GM19395 (cell line): ENCODE measurements around the gene HERC4.
"Not testable (repeated sequence)": the region's sequence is repeated elsewhere in the genome, so short reads cannot be mapped to it uniquely, and the experiment has no call there.

Experiments
- ATAC-seq: cut with Tn5 transposase; IDR thresholded peaks from one replicate; pipeline ENCODE4 v1.9.1; 2021; ENCODE audit warnings: mild to moderate bottlenecking, moderate library complexity; ENCODE audit not compliant: unreplicated experiment

The HERC4 gene

DNA sequence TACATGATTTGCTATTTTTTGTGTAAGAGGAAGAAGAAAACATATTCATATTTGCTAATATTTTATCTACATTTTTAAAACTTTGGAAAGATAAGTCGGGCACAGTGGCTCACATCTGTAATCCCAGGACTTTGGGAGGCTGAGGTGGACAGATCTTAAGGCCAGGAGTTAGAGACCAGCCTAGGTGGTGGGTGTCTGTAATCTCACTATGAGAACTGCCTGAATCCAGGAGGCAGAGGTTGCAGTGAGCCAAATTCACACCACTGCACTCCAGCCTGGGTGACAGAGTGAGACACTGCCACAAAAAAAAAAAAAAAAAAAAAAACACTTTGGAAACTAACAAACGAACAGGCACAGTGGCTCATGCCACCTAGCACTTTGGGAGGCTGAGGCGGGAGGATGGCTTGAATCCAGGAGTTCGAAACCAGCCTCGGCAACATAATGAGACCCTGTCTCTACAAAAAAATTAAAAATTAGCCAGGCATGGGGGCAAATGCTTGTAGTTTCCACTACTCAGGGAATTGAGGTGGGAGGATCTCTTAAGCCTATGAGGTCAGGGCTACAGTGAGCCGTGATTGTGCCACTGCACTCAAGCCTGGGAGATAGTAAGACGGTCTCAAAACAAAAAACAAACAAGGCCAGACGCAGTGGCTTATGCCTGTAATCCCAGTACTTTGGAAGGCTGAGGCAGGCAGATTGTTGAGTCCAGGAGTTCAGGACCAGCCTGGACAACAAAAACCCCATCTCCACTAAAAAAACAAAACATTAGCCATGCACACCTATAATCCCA is 25.6 kb downstream of the HERC4 start:
- no peak for ATAC-seq

GRCh38 chr10:68047554-68048327 is 27.3 kb downstream of the HERC4 start:
- ATAC-seq: no peak

GRCh38 chr10:68047122-68047521 is 28.0 kb downstream of the HERC4 start:
- ATAC-seq: no peak

GRCh38 chr10:68046642-68047041 is 28.4 kb downstream of the HERC4 start:
- no peak for ATAC-seq

- no peak for ATAC-seq
Measured at GRCh38 chr10:68043030-68043429, 32.1 kb downstream of the HERC4 start.

- no peak for ATAC-seq
Measured at GRCh38 chr10:68032113-68032512, 43.0 kb downstream of the HERC4 start.

- no peak for ATAC-seq
Measured at GRCh38 chr10:68027429-68027828, 47.7 kb downstream of the HERC4 start.

GRCh38 chr10:68023292-68023691 is 51.8 kb downstream of the HERC4 start:
- no peak for ATAC-seq

- not testable (repeated sequence) for ATAC-seq
Measured at GRCh38 chr10:68022324-68022723, 52.8 kb downstream of the HERC4 start.

DNA sequence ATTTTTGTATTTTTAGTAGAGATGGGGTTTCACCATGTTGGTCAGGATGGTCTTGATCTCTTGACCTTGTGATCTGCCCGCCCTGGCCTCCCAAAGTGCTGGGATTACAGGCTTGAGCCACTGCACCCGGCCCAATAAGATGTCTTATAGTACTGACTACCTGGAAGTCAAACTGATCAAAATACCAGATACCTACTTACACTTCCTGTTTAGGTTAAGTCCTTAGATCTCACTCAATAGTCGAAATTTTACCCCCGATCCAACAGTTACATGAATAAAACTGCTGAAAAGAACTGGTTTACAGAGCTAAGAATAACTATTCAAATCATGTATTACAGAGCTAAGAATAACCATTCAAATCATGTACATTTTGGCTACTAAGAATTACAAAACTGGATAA is 58.6 kb downstream of the HERC4 start:
- not testable (repeated sequence) for ATAC-seq

DNA sequence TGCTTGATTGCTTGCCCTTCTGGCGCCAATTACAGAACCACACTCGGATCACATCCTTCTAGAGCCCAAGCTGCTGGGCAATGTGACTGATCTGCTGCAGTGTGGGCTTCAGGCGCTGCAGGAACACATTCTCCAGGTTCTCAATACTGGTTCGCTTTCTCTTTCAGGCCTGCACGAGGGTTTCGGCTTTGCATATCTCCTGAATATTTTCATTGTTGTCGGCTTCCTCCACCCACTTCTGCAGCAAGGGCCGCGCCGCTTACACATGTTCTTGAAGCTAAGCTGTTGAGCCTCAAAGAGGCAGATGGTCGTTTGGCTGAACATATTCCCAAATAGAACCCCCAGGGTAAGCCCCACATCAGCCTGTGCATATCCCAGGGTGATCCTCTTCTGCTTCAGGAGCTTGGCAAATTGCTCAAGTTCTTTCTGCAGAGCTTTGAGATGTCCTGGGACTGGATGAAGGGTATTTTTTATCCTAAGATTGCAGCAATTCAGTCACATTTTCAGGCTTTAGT is 64.6 kb downstream of the HERC4 start:
- no peak for ATAC-seq

- ATAC-seq: no peak
Measured at GRCh38 chr10:68007356-68007755, 67.7 kb downstream of the HERC4 start.

DNA sequence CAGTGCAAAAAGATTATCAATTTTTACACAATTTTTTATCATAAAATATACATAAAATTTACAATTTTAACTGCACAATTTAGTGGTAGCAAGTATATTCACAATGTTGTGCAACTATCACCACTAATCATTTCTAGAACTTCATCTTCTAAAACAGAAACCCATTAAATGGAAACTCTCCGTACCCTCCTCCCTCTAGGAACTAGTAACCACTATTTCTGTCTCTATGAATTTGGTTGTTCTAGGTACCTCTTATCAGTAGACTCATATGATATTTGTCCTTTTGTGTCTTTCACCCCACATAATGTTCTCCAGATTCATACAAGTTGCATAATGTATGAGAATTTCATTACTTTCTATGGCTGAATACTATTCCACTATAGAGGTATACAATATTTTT is 73.5 kb downstream of the HERC4 start:
- ATAC-seq: no peak

GRCh38 chr10:68001000-68001399 is 74.1 kb downstream of the HERC4 start:
- no peak for ATAC-seq

GRCh38 chr10:67990093-67990492 is 85.0 kb downstream of the HERC4 start:
- ATAC-seq: no peak

DNA sequence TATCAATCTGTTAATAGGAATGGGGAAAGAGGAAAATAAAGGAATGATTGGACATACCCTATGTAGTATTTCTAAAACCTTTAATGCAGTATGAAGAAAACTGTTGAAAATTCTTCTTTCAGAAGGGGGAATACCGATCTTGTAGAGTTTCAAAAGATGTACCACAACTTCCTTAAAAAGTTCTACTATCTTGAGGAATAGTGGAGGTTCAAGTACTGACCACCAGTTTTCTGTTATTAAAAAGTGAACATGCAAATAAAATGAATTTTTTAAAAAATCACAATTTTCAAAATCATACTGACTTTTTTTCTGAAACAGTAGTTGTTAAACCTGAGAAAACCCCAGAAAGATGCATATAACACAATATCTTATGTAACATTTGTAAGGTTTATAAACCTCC is 86.5 kb downstream of the HERC4 start:
- no peak for ATAC-seq

- ATAC-seq: not testable (repeated sequence)
Measured at GRCh38 chr10:67982603-67983002, 92.5 kb downstream of the HERC4 start.

DNA sequence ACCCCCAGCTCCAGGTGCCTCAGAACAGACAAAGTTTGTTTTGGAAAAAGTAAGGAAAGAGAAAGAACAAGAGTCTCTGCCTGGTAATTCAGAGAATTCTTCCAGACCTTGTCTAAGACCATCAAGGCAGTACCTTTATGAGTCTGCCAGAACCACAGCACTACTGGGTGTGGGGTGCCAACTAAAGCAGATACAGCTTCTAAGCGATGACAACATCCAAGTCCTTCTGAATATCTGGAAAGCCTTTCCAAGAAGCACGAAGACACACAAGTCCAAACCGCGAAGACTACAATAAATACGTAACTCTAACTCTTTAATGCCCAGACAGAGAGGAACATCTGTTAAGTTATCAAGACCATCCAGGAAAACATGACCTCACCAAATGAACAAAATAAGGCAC is 96.3 kb downstream of the HERC4 start:
- ATAC-seq: no peak

DNA sequence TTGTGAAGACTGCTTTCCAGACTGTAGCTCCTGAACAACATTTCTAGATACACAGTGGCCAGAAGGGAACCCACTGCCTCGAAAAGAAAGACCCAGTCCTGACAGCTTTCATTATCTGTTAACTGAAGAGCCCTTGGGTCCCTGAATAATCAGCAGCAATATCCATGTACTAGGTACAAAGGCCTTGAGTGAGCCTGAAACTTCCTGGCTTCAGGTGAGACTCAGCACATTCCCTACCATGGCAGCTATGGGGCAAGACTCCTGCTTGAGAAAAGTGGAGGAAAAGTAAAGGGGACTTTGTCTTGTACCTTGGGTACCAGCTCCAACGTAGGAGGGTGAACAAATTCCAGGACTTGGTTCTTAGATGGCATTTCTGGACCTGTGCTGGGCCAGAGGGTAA is 97.8 kb downstream of the HERC4 start:
- no peak for ATAC-seq

GRCh38 chr10:67976292-67977245 is 98.5 kb downstream of the HERC4 start:
- no peak for ATAC-seq

GRCh38 chr10:67975871-67976270 is 99.2 kb downstream of the HERC4 start:
- no peak for ATAC-seq
